ENCODE results near the gene GADD45GIP1.
"Not testable (repeated sequence)": the region's sequence is repeated elsewhere in the genome, so short reads cannot be mapped to it uniquely, and the experiment has no call there.

The GADD45GIP1 gene

GRCh38 chr19:12955996-12956395, 1.0 kb downstream of the GADD45GIP1 start:
- no peak for DNase-seq

- DNase-seq, result not testable (repeated sequence)
Observed at GRCh38 chr19:12955575-12955974, 1.4 kb downstream of the GADD45GIP1 start.

- DNase-seq, result no peak
Observed at GRCh38 chr19:12954612-12954962, 2.4 kb downstream of the GADD45GIP1 start.

- peak; percentile 11 for DNase-seq
Observed at GRCh38 chr19:12953799-12954611, 3.0 kb downstream of the GADD45GIP1 start.

- DNase-seq, result no peak
Observed at GRCh38 chr19:12953138-12953798, 3.8 kb downstream of the GADD45GIP1 start.

GRCh38 chr19:12952488-12953137, 4.4 kb downstream of the GADD45GIP1 start:
- no peak for DNase-seq

- DNase-seq, result not testable (repeated sequence)
Observed at GRCh38 chr19:12952050-12952449, 5.0 kb downstream of the GADD45GIP1 start.

- no peak for DNase-seq
Observed at GRCh38 chr19:12949363-12950283, 7.4 kb downstream of the GADD45GIP1 start.

- DNase-seq, result no peak
Observed at GRCh38 chr19:12948612-12949362, 8.2 kb downstream of the GADD45GIP1 start.

- no peak for DNase-seq
Observed at GRCh38 chr19:12947702-12948611, 9.1 kb downstream of the GADD45GIP1 start.

- no peak for DNase-seq
Observed at GRCh38 chr19:12946731-12947496, 10.1 kb downstream of the GADD45GIP1 start.

GRCh38 chr19:12946092-12946721, 10.8 kb downstream of the GADD45GIP1 start:
- peak; percentile 40 for DNase-seq

- DNase-seq, result peak; percentile 99
Observed at GRCh38 chr19:12945479-12946091, 11.4 kb downstream of the GADD45GIP1 start, which contains the start of gene RAD23A. Gene RAD23A (plus strand): TSS chr19:12945862. CDS start chr19:12945949, 87 bp downstream.

GRCh38 chr19:12944104-12944674, 12.8 kb downstream of the GADD45GIP1 start:
- no peak for DNase-seq

GRCh38 chr19:12943437-12944044, 13.5 kb downstream of the GADD45GIP1 start:
- DNase-seq, result no peak

- DNase-seq, result no peak
Observed at GRCh38 chr19:12940897-12941296, 16.1 kb downstream of the GADD45GIP1 start.

- no peak for DNase-seq
Observed at GRCh38 chr19:12939975-12940423, 17.0 kb downstream of the GADD45GIP1 start.
